OCI-M2 (cell line): ENCODE results near the gene MAT1A.
"Not testable (repeated sequence)": the region's sequence is repeated elsewhere in the genome, so short reads cannot be mapped to it uniquely, and the experiment has no call there.

ENCODE experiments used
- DNase-seq: peaks from one replicate; lab custom pipeline; 2025; ENCODE audit not compliant: unreplicated experiment; lab: John Stamatoyannopoulos, UW

The MAT1A gene

GRCh38 chr10:80289451-80290287 is at the start of gene MAT1A:
TSS of gene MAT1A (minus strand) at chr10:80289658. CDS start at chr10:80289423, 235 bp downstream.
- no peak for DNase-seq

DNA sequence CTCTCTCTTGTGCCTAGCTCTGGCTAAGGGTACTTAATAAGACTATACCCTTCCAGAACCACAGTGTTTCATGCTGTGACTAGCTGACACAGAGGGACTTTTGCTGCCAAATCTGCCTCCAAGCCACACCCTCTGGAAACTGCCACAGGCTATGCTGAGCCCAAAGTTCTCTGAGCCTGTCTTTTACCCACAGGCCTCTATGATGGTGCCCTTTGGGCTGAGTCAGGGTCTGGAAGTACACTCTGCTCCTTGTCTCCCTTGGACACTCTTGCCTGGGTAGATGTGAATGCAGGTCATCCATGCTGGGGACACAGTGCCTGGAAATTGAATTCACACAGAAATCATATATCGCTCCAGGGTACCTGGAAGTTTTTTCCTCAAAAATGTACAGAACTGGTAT is 44.5 kb upstream of the MAT1A start:
- DNase-seq, result no peak

DNA sequence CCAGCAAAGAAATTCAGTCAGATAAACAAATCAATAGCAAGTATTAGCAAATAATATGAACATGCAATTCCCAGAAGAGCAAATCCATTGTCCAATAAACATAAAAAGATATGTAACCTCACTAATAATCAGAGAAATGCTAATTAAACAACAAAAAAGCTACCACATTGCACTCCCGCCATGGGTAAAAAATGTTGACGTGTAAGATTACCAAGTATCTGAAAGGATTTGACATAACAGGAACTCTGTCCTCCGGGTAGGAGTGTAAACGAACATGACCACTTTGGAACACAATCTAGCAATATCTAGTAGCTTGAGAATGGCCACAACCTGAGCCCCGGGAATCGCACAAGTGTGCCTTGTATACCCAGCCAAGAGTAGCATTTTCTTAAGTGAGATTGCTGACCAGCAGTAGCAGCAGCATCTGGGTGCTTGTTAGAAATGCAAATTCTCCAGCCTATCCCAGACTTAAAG is 35.5 kb upstream of the MAT1A start:
- DNase-seq, result no peak

DNA sequence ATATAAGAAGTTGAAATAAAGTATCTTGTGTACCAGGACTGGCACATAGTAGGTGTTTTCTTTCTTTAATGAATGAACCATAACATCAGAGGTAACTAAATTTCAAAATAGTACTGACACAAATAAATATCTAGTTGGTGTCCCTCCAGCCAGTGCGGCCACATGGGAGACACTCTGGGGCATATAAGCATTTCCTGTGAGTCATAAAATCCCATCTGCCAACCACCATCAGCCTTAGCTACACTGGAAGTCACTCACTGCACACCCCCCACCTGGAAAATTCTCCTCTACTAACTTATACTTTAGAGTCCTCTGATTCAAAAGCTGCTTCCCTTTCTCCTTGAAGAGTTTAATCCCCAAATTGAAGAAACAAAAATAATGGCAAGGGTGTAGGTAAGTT is 34.6 kb upstream of the MAT1A start:
- DNase-seq, result no peak

DNA sequence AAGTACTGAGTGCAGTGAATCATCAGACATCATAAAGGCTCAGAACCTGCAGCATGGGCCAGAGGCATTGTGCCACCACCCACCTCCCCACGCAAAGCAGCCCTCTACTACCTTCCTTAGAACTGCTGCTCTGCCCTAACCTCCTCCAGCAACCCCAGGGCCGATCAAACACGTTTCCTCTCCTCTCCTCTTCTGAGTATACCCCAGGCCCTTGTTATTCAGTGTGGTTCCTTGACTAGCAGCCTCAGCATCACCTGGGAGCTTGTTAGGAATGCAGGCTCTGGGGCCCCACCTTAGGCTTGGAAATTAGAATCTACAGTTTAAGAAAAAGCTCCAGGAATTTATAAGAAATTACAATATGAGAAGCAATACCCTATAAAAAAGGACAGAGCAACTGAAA is 33.9 kb upstream of the MAT1A start:
- no peak for DNase-seq

DNA sequence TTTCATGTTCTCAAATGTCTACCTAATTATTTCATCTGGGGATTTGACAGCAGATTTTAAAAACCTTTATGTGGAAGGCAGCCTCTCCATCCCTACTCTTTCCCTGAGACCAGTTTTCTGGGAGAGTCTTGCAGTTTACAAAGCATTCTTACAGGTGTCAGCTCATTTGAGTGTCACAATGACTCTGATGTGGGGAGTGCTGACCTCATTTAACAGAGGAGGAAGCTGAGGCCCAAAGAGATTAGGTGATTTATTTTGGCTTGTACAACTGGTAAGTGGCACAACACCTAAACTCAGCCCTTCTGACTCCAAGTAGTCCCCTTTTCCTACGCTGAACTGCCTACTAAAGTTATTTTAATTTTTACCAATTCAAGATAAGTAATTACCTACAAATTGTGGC is 33.3 kb upstream of the MAT1A start:
- no peak for DNase-seq

- no peak for DNase-seq
Measured at GRCh38 chr10:80322158-80322557, 32.7 kb upstream of the MAT1A start.

DNA sequence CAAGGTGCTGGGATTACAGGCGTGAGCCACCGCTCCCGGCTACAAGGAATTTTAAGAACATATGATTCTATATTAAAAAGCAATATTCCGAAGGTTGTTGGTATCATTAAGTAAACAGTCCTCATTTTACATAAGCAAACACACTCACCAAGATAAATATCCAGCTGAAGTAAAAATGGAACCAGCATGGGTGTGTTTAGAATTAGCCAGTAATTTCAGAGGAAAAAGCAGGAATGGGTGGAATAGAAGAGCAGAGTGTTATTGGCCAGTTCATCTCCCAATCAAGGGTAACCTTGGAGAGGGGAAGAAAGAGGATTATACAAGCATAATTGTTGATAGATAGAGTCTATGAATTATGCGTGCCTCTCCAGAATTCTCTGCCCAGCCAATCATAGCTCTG is 31.7 kb upstream of the MAT1A start:
- no peak for DNase-seq

DNA sequence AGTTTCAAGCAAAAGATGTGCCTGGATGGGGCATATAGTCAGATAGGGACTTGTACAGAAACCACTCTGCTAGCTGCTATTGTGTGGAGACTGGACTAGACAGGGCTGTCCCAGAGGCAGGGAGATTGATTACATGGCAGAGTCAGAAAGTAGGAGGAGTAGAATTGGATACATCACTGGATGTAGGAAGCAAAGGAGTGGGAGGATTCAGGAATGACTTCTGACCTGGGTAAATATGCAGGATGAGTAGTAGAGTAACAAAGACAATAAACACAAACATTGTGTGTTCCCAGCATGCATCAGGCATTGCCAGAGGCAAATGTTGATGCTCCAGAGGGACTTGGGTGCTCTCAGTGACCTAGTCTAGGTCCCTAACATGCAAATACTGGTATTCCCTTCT is 30.9 kb upstream of the MAT1A start:
- DNase-seq, result no peak

DNA sequence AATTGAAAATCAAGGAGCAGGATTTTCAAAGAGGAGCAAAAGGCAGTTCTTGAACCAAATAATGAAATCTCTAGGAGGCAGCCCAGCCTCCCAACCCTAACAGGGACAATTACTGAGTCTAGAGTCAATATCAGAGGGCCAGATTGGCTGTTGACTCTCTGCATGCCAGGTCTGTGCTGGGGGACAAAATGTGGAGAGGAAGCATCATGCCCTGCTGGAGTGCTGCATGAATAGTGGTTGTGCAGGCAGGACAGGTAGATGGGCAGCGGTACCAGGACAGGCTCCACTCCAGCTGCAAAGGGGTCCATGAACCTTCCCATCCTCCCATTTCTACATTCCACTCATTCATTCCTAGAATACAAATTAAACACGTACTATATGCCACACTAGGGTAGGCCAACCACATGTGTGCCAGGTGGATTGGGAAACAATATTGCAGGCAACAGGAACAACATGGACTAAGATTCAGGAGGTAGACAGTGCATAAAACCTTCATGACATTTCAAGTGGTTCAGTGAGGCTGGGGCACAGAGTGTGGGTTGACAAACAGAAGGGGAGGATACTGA is 30.4 kb upstream of the MAT1A start:
- DNase-seq, result no peak

- no peak for DNase-seq
Measured at GRCh38 chr10:80319318-80319717, 29.9 kb upstream of the MAT1A start.

GRCh38 chr10:80318742-80319141 is 29.3 kb upstream of the MAT1A start:
- no peak for DNase-seq

- no peak for DNase-seq
Measured at GRCh38 chr10:80315391-80315790, 25.9 kb upstream of the MAT1A start.

DNA sequence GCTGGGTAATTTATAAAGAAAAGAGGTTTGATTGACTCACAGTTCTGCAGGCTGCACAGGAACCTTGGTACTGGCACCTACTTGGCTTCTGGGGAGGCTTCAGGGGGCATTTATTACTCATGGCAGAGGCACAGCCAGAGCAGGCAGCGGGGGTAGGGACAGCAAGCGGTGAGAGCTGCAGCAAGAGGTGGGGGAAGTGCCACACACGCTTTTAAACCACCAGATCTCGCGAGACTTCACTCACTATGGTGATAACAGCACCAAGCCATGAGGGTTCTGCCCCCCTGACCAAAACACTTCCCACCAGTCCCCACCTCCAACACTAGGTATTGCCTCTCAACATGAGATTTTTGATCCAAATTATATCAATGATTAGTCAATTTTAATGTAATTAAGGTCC is 24.1 kb upstream of the MAT1A start:
- no peak for DNase-seq

GRCh38 chr10:80305989-80306388 is 16.5 kb upstream of the MAT1A start:
- DNase-seq, result not testable (repeated sequence)

- DNase-seq, result no peak
Measured at GRCh38 chr10:80296942-80297341, 7.5 kb upstream of the MAT1A start.

DNA sequence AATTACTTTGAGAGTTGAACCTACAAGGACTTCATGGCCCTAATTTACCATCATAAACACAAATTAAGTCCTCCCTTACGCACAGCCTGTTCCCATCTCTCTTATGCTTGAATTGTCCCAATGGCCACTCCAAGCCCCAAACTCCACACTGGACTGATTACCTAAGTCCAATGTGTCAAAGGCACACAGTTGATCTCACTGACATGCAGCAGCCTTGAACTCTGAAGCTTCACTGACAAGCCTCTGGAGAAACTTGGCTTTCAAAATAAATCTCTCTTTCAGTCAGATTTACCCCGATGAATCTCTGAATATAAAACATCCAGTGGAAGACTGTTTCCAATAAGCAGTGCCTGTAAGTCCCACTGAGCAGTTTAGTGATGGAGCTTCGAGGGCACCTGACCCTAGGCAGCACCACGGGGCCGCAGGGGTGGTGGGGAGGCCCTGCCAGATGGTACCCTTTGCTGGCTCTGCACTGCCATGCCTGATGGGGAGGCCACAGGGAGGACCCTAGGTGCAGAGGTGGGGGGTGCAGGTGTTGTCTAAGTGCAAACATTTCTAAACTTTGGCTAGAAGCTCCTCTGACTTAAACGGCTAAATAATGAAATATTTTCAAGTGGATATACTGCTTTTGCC is 3.3 kb upstream of the MAT1A start:
- no peak for DNase-seq

GRCh38 chr10:80290474-80291220 is 1.2 kb upstream of the MAT1A start:
- DNase-seq, result no peak

DNA sequence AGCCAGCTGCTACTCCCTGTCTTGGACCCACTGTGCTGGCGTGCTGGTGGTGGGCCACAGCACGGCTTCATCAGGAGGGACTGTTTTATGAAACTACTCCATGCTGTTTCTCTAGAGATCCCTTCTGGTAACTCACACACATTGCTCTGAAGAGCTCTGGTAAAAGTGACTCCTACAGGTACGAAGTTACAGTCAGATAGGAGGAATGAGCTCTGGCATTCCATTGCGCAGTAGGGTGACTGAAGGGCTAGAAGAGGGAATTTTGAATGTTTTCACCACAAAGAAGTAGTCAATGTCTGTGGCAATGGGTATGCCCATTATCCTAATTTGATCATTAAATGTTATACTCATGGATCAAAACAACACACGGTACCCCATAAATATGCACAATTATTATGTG is 609 bp downstream of the MAT1A start:
- DNase-seq, result no peak

DNA sequence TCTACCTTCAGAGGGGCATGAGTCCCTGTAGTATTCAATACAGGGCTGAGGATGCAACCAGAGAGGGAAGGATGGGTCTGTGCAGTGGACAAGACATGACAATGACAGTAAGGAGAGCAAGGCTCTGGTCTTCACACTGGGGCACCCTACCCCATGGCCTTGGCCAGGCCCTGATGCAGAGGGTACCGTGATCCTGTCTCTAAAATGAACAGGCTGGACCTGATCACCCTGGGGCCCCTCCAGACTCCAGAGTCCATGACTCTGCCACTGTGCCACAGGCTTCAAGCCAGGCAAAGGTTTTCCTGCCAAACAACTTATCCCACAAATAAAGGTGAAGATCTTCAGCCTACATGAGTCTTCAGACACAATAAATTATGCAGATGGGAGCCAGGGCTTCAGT is 4.9 kb downstream of the MAT1A start:
- no peak for DNase-seq

DNA sequence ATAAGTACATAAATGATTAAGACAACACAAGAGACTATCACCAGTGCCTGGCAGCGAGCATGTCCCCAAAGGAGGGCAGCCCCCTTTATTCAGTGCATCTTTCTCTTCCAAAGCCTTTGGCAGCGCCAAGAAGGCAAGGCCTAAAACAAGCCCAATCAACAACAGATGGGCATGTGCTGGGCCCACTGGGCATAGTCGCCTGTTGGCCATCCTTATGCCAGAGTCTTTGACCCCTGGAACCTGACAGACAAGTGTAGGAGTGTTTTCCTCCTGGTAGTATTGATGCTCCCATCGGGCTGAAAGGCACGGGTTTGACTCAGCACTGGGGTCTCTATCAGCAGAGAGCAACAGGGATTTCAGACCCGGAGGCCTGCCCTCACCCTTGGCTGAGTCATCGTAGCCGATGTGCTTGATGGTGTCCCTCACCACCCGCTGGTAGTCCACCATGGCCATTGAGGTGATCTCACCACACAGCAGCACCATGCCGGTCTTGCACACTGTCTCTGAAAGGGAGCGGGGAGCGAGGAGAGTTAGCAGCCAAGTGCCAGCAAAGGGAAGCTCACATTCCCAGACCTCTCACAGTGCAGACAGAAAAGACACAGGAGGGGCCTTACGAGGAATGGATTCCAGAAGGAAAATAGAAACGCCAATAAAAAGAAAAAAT is 5.8 kb downstream of the MAT1A start:
- DNase-seq, result no peak
